A673 (cell line): ENCODE measurements around the gene RPL38. TPM values are rescaled to one million over a fixed set of nuclear protein-coding genes. Genes with fewer than 3 reads are reported as not detected.
A peak's percentile ranks its signal among the peaks of the same experiment; 100 is the strongest.

ENCODE experiments used
- BruUV-seq: library from RNA; stranded (reverse); fragments of 400-500 nt; replicated peaks from 2 replicates; lab custom pipeline; 2021; lab: Mats Ljungman, UMichigan
- CTCF ChIA-PET: fragments of 300-600 bp; sonication (Branson Sonifier 250); formaldehyde crosslinking; loops from one replicate; lab custom pipeline; 2022; ENCODE audit warnings: antibody characterized with exemption; lab: Charles Lee
- POLR2A ChIA-PET: fragments of 300-600 bp; sonication (Branson Sonifier 250); formaldehyde crosslinking; loops from one replicate; lab custom pipeline; 2022; ENCODE audit warnings: antibody characterized with exemption; ENCODE audit not compliant: low non-redundant PET; lab: Charles Lee
- DNase-seq: peaks from one replicate; pipeline ENCODE4 v3.0.0-alpha.2; 2015; ENCODE audit warnings: low spot score
- H3K27ac ChIP-seq: fragments of 200-600 bp; sonication (generic); 2 replicates; pipeline ENCODE4 v1.5.1; 2016; ENCODE audit warnings: mixed run types, low read depth, mild to moderate bottlenecking, mixed read lengths, antibody characterized with exemption, low read length; ENCODE audit not compliant: poor library complexity, severe bottlenecking
- H3K27me3 ChIP-seq: fragments of 200-600 bp; sonication (generic); replicated peaks from 2 replicates; pipeline ENCODE4 v1.6.1; 2017; ENCODE audit warnings: mixed run types, low read depth, mild to moderate bottlenecking, mixed read lengths, antibody characterized with exemption, low read length; ENCODE audit not compliant: insufficient read depth, poor library complexity
- H3K36me3 ChIP-seq: fragments of 200-600 bp; sonication (generic); 2 replicates; pipeline ENCODE4 v1.6.1; 2016; ENCODE audit warnings: mixed run types, mild to moderate bottlenecking, mixed read lengths, antibody characterized with exemption, low read length; ENCODE audit not compliant: insufficient read depth, poor library complexity, severe bottlenecking
- H3K4me1 ChIP-seq: fragments of 200-600 bp; sonication (generic); 2 replicates; pipeline ENCODE4 v1.6.1; 2017; ENCODE audit warnings: mixed run types, mild to moderate bottlenecking, mixed read lengths, antibody characterized with exemption, low read length; ENCODE audit not compliant: insufficient read depth, poor library complexity, severe bottlenecking
- H3K4me3 ChIP-seq: fragments of 200-600 bp; sonication (generic); 2 replicates; pipeline ENCODE4 v1.5.1; 2016; ENCODE audit warnings: low read depth, mixed run types, mild to moderate bottlenecking, mixed read lengths, low read length; ENCODE audit not compliant: poor library complexity, severe bottlenecking
- H3K9me3 ChIP-seq: fragments of 200-600 bp; sonication (generic); 2 replicates; pipeline ENCODE4 v1.6.1; 2016; ENCODE audit warnings: mixed run types, low read depth, mild to moderate bottlenecking, mixed read lengths, antibody characterized with exemption, low read length; ENCODE audit not compliant: poor library complexity, severe bottlenecking
- EZH2 ChIP-seq: fragments of 200-600 bp; sonication (generic); IDR thresholded peaks from 2 replicates; pipeline ENCODE4 v1.6.1; 2017; ENCODE audit warnings: borderline replicate concordance, low read depth, mild to moderate bottlenecking, mixed read lengths, antibody characterized with exemption, low read length; ENCODE audit not compliant: poor library complexity, severe bottlenecking
- intact Hi-C: fragments of 100-400 bp; cut with micrococcal nuclease; formaldehyde crosslinking; loops from one replicate; pipeline ENCODE4 v1.10.0; 2022; ENCODE audit not compliant: unreplicated experiment
- total RNA-seq: library from RNA; stranded (reverse); gene quantifications from 2 replicates; pipeline ENCODE4 v1.2.3, GENCODE V29; 2021
- TF ChIP-seq, protein P1 (sequence below): fragments of 300-800, 200-600 bp; sonication (generic); conservative IDR thresholded peaks from 2 replicates; pipeline ENCODE4 v1.5.1; 2017; ENCODE audit warnings: low read depth, mild to moderate bottlenecking, antibody characterized with exemption, low read length, moderate library complexity, mixed read lengths

RPL38 gene
- total RNA-seq, 1 experiment from 2014 or later: 996 TPM

DNA sequence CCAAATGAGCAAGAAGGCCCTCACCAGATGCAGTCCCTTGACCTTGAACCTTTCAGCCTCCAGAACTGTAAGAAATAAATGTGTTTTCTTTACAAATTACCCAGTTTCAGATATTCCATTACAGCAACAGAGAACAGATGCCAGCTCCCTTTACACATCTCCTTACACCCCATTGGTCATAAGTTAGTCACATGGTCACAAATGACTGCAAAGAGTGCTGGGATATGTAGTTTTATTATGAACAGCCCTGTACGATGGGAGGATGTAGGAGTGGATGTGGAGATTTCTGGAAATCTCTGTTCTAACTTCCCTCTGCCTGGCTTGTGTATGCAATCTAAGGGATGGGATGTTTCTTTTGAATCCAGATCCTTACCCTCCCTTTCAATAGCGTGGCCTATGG is 13.3 kb upstream of the RPL38 start:
- intact Hi-C loops: no loop called here

DNA sequence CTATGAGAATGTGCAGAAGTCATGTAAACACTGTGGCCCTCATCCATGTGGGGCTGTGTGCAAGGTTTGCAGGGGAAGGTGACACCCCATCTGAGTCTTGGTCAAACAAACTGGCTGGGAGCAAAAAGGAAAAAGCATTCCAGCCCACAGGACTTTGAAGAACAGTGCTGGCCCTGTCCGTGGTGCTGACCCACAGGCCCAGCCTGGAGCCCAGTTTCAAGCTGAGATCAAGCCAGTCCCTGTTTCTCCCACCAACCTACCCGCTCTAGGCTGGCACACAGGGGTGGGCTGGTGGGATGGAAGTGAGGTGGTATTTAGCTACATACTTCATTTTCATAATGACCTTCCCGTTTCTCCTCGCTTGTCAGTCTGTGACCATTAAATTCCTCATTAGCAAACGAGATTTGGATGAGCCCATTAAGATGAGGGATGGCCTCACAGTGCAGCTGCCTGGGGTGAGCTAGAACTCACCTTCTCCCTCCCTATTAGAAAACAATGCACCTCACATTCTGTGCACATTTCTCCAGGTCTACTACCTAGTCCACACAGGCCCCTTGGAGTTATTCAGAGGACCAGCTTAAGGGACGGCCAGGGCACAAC is 12.6 kb upstream of the RPL38 start:
- TF ChIP-seq, protein P1, sequence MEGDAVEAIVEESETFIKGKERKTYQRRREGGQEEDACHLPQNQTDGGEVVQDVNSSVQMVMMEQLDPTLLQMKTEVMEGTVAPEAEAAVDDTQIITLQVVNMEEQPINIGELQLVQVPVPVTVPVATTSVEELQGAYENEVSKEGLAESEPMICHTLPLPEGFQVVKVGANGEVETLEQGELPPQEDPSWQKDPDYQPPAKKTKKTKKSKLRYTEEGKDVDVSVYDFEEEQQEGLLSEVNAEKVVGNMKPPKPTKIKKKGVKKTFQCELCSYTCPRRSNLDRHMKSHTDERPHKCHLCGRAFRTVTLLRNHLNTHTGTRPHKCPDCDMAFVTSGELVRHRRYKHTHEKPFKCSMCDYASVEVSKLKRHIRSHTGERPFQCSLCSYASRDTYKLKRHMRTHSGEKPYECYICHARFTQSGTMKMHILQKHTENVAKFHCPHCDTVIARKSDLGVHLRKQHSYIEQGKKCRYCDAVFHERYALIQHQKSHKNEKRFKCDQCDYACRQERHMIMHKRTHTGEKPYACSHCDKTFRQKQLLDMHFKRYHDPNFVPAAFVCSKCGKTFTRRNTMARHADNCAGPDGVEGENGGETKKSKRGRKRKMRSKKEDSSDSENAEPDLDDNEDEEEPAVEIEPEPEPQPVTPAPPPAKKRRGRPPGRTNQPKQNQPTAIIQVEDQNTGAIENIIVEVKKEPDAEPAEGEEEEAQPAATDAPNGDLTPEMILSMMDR: no peak
- TF ChIP-seq EZH2: no peak
- POLR2A ChIA-PET: interaction anchor here (0.7 kb wide), 1 partner anchor 13 kb away, joined by 24 read pairs; no protein-coding TSS in a partner anchor
- Histone ChIP-seq H3K9me3 (no peaks in the 10 kb centered on the region), H3K27ac (no peak overlapping the region), H3K36me3 (no peaks in the 10 kb centered on the region), H3K4me3 (no peak overlapping the region), H3K27me3 (peaks cover 19% of the 10 kb centered on the region), H3K4me1 (no peaks in the 10 kb centered on the region)
- CTCF ChIA-PET: interaction anchor here (0.9 kb wide), 1 partner anchor 9 kb away, joined by 4 read pairs; no protein-coding TSS in a partner anchor
- no peak for DNase-seq
- BruUV-seq: no TSS peak
- intact Hi-C loops: no loop called here

More for the DNA sequence above, 13.3 kb upstream of the RPL38 start:
- no peak for TF ChIP-seq EZH2
- TF ChIP-seq, protein P1: no peak
- Histone ChIP-seq H3K9me3 (no peaks in the 10 kb centered on the region), H3K36me3 (no peaks in the 10 kb centered on the region), H3K27ac (no peak overlapping the region), H3K4me1 (no peaks in the 10 kb centered on the region), H3K27me3 (peaks cover 11% of the 10 kb centered on the region), H3K4me3 (no peak overlapping the region)
- ChIA-PET CTCF (interaction anchor here (1.1 kb wide), 1 partner anchor 9 kb away, joined by 5 read pairs; no protein-coding TSS in a partner anchor), POLR2A (no interaction called here)
- no TSS peak for BruUV-seq
- peak; percentile 67 for DNase-seq

DNA sequence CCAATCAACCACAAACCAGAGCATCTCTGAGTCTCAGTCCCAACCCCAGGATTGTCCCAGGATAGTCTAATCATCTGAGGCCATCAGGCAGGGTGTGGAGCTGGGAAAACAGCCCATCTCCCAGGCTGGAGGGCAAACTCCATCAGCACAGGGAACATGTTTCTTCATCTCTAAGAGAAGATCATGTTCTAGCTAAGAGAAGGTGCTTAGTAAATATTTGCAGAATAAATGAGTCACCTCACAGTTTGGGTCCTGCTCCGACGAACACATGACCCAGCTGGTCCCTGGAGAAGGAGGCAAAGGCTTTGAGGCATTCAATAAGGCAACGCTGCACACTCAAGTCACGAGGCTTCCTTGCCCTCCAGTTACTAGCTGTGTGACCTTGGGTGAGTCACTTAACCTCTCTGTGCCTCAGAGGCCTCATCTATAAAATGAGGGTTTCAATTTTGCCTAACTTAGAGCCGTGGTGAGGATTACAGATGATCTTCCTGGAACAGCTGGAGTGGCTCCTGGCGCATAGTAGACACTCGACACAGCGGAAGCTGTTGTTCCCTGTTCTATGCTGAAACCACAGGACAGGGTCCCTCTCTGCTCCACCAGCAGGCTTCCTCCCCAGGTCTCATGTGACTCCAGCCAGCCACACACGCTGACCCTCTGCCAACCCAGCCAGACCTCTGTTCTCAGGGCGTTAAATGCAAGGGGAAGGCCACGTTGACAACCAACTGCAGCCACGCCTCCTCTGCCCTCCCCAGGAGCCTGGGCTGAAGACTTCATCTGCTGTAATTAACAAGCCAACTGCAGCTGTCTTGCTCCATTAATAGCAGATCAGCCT is 10.3 kb upstream of the RPL38 start:
- POLR2A ChIA-PET: no interaction called here
- peaks cover 32% of the 10 kb centered on the region for H3K27me3 ChIP-seq
- intact Hi-C loops: no loop called here
- no peaks in the 10 kb centered on the region for H3K4me1 ChIP-seq
- BruUV-seq: no TSS peak
- CTCF ChIA-PET: interaction anchor here (0.5 to 0.7 kb wide), 2 partner anchors 34 to 175 kb away, joined by 6 read pairs; no protein-coding TSS in a partner anchor
- H3K36me3 ChIP-seq: no peaks in the 10 kb centered on the region
- H3K9me3 ChIP-seq: no peaks in the 10 kb centered on the region
- H3K4me3 ChIP-seq: no peak overlapping the region
- TF ChIP-seq, protein P1: no peak
- TF ChIP-seq EZH2: no peak
- no peak for DNase-seq
- no peak overlapping the region for H3K27ac ChIP-seq
